T-helper 2 cell (primary cell): ENCODE data around the gene TIMM17B.

Experiments
- DNase-seq, 5 experiments: peaks; one replicate each; pipeline versions ENCODE4 v3.0.0 to v3.0.0-alpha.2; 2012 to 2022

Gene TIMM17B

DNA sequence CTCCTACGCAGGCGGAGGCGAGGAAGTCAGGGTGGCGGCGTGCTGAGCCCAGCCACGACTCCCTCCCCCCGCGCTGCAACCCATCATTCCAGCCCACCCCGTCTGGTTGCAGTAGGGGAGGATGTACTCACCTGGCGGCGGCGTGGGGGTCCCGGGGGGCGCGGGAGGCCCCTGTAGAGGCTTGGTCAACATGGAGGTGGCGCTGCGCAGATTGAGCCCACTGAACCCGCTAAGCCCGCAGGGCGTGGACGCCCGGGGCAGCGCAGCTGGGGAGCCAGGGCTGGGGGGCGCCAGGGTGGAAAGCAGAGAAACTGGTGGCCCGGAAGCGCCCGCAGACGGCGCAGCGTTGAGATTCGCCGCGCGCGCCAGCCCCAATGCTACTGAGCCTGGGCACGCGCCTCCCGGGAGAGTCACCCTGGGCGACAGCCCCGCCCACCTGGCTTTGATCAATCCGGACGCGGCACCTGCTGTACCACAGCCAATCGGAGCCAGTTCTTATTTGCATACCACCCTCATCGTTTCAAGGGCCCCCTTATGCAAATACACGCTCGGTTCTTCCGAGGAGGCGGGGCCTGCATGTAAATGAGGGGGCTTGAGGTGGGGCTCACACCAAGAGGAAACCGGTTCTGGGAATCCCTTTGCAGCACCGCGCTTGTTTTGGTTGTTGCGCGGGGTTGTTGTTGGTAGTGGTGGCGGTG lies 21.2 kb upstream of the TIMM17B start, which contains the start of gene PIM2:
PIM2 (minus strand) TSS at position 382 of the 698 bp plus-strand sequence; CDS start at position 192, 190 bp downstream.
- peak; percentile 71 to 98 (median 88) for DNase-seq

DNA sequence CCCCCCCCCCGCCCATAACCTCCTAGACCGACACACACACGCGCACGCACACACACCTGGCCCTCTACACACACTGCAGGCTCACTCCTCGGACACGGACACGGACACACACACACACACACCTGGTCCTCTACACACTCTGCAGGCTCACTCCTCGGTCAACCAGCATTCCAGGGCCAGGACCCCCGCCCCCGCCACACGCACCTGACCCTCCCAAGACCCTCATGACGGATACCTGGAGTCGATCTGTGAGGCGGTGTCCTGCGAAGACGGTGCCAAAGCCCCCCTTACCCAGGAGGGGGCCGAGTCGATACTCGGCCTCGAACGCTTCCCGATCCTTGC lies 20.7 kb upstream of the TIMM17B start:
- DNase-seq: peak in 1 of 5 experiments; percentile 30

DNA sequence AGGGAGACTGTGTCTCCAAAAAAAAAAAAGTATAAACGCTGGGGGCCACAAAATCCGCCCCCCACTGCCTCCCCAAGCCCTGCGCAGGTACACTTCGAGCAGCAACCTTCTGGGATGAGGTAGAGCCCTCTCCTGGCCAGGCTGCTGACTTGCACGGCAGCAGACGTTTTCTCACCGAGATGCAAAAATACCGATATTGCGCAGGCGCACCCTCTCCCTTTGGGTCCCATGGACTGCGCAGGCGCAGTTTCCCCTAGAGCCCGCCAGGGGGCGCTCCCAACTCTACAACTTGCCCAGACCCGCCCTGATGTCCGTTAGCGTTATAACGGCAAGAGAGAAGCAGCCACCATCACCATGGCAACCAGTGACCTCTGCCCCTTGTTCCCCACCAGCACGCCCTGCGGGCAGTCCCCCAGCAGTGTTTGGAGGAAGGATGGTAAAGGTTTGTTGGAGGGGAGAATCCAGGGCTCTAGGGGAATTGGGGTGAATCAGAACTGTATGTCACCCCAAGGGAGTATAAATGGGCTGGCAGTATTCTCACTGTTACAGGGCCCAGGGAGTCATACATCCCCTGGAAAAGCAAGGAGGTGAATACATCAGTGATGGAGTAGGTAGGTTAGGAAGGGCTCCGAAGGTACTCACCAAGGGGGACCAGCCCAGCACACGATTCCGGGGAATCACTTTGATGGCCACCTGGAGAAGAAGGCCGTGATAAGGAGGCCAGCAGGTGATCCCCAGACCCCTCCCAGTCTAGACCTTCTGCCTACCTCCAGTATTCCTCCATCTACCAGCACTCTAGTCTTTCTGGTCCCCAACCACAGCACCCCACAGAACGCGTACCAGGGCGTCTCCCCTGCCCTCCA lies 19.8 kb upstream of the TIMM17B start:
- DNase-seq: peak; percentile 52 to 91 (median 81)

DNA sequence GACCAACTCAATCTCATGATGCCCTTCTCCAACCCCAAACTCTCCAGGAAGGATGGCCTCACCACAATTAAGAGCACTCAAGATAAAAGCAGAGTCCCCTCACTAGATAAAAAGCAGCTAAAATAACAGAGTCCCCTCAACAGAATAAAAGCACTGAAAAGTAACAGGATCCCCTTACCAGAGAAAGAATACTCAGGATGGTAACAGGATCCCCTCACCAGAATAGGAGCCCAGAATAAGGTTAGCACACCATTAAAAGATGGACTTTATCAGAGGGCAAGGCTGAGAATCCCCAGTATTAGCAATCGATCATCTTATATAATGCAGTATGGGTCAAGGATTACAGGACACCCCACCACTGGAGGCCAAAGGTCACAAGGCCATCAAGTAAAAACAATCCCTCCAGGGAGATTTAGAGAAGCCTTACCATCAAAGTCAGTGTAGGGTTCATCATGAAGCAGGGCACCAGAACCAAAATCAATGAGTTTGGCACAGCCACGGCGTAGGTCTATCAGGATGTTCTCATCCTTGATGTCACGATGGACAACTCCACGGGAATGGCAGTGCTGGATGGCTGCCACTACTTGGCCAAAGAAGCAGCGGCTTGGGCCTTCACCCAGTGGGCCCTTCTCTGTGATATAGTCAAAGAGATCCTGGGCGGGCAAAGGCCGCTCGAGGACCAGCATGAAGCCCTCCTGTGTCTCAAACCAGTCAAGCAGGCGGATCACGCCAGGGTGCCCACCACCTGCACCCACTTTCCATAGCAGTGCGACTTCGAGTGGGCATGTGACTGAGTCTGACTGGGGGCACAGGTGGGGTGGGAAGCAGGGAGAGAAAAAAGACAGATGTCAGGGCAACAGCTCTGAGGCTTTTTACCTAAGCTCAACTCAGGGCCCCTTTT lies 17.3 kb upstream of the TIMM17B start:
- DNase-seq: no peak

DNA sequence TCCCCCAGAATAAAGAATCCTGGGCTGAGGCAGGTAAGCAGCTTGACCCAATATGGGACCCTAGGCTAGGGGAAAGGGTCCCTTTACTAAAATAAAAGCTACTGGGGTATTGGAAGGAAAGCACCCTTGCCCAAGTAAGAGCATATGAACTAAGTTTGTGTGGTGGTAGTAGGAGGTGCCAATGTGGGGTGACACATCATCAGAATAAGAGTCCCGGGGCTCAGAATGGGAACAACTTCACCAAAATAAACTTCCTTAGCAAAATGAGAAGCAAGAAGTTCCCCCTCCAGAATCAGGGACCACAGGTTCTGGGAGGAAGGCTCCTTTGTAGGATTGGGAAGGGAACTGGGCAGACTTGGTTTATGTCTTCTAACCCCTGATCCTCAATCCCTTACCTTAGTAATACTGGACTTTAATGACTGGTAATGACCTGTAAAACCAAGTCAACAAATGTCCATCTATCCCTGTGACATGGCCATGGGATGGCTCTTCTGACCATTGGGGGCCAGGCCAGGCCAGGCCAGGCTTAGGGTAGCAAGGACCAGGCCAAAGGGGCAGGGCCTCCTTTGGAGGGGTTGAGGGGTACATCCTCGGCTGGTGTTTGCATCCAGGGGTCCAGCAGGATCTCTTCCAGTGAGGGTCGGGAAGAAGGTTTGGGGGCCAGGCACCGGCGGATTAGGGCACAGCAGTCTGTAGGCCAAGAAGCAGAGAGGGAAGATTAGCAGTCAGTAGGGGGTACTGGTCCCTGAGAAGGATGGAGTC lies 16.2 kb upstream of the TIMM17B start:
- DNase-seq: no peak

DNA sequence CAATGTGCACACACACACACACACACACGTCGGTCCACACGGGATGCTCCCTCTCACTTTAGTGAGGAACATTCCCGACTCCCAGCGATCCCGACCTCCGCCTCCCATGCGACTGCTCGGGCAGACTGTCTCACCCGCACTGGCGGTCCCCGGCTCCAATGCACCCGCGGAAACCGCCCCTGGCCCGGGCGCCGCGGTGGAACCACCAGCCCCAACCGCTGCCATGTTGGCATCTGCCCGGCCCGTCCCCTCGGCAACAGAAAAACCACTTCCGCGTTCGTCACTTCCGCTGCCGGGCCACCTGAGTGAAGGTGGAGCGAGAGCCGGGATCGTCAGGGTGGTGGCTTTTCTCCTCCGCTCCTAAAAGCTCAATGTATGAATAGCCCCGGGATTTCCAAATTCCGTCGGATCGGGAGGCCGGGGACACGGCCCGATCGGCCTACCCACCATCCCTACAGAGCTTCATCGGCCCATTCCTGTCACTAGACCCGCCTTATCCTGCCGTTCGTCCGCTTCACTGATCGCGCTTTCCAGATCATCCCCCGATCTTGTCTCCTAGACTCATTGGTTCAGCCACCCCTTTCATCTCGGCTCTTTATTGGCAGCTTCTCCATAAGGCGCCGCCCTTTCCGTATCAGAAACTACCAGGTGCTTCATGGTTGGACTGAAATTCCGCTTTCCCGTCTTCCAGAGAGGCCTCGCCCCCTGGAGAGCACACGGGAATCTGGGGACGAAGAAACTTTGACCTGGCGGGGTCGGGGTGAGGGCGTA lies 14.0 kb upstream of the TIMM17B start, which contains the start of gene SLC35A2:
SLC35A2 (minus strand) TSS at position 235 of the 771 bp plus-strand sequence; CDS start at position 225, 10 bp downstream.
- DNase-seq: peak; percentile 59 to 90 (median 83)

DNA sequence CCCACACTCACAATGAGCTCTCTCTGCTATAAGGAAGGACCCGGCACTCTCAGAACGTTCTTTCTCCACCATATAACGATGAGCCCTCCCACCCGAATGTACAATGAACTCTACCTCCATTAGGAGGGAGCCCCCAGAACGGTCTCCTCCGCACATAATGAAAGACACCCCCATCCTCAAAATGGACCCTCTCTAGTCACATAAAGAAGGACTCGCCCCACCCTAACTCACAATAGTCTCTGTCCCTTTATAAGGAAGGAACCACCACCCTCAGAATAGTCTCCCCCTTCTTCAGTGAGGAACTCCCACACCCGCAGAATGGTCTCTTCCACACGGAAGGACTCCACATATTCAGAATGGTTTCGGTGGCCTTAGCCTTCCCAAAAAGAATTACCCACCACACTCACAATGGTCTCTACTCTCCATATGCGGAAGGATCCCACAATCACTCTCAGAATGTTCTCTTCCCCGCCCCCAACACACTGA lies 13.4 kb upstream of the TIMM17B start:
- no peak for DNase-seq

DNA sequence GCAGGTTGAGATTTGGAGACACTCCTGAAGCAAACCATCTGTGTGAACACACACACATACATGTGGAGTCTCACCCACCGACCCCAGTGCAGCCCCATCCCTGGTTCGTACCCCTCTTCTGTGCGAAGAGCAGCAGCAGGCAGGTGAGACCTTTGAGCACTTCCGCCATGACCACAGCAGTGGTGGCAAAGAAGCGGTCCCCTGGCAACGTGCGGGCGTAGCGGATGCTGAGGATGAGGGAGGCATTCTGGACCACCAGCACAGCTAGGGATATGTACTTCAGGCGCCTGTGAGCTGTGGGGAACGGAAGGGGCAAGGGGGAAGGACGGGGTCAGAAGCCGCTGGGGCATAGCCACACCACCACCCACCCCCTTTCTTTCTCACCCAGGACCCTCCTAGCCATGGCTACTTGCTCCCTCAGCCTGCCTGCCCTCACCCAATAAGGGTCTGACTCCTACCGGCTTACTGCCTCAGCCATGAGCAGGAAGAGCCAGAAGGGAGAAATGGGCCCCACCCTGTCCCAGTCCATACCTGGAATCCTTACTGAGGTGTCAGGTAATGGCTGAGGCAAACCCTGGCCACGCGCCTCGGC lies 12.2 kb upstream of the TIMM17B start:
- no peak for DNase-seq

DNA sequence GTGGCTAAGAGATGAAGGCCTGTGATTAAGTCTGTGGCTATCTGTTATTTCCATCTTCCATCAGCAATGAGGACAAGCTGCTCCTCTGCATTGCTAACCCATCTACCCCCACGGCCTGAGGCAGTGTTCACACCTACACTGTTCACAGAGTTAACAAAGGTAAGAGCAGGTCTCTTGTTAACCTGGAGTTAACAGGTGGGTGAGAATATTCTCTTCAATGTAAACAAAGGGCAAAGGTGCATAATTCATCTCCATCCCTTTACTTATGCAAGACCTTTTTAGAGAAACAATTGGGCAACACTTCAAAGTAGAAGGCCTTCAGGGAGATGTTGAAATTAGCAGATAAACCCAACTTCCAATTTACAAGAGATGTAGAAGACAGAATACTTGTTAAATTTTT lies 11.0 kb upstream of the TIMM17B start:
- no peak for DNase-seq

DNA sequence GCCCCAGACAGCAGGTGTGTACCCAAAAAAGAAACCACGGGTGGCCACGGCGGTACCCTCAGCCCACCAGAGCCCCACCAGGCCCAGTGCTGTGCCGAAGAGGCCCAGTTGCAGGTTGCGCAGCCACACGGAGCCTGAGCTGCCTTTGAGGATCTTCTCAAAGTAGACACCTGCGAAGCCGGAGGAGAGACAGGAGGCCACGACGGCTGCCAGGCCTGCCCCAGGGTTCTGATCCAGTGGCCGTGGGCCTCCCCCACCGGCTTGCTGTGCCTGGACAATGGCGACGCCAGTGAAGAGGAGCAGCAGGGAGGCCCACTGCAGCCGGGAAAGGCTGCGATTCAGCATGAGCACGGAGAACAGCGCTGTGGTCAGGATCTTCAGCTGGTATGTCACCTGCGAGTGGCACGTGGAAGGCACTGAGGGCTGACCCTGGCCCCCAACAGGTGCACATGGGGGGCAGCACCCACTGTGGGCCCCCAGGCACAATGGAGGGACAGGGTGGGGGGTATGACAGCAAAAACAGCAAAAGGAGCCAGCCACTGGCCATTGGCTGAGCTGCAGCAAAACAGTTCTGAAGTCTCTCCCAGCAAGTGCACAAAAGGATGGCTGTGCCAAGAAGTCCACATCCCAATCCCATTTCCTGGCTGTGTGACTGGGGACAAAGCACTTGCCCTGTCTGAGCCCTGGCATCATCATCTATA lies 7.7 kb upstream of the TIMM17B start:
- no peak for DNase-seq

DNA sequence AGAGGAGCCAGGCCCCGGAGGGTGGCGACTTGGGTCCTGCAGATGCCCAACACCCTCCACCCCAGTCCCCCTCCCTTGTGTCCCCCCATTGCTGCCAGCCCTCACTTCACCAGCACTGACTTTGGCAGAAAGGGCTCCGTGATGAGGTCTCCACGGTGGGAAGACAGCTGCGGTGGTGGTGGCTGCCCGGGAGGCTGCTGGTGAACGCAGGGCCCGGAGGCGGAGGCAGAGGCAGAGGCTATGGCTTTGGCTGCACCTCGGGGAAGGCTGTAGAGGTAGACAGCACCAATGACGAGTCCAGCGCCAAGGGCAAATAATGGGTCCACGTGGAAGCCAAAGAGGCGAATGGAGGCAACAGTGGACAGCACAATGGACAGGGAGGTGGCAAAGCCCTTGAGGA lies 7.1 kb upstream of the TIMM17B start:
- DNase-seq: no peak

DNA sequence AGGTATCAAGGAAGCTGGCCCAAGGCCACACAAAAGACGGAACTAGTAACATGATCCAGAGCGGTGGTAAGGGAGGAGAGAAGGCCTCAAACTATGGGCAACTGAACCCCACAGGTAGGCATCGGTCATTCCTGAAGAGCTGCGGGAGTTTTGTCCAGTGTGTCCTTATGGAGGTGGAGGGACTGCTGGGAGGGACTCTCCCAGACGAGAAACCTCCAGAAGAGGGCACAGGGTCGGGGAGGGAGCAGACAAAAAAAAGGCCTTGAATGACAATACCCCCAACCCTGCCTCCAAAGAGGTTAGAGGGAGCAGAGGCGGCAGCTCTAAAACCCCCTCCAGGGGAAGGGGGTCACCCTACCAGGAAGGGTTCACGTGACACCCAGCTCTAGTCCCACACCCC lies 6.6 kb upstream of the TIMM17B start:
- DNase-seq: no peak

DNA sequence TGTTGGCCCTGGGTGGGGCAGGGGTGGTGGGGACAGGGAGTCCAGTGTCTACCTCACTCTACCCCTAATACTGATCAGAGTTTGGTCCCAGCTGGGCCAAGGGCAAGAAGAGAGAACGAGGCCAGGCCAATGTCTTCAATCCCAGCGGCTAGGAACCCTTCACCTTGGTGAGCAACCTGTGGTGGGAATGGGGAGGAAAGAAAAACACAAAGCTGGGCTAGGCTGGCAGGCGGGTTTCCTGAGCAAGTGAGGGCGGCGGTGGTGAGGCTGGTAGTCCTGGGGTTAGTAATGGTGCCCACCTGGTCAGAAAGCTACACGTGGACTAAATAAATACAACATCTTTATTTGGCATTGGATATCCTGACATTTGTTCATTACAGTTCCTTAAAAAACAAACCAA lies 5.7 kb upstream of the TIMM17B start:
- DNase-seq: no peak

DNA sequence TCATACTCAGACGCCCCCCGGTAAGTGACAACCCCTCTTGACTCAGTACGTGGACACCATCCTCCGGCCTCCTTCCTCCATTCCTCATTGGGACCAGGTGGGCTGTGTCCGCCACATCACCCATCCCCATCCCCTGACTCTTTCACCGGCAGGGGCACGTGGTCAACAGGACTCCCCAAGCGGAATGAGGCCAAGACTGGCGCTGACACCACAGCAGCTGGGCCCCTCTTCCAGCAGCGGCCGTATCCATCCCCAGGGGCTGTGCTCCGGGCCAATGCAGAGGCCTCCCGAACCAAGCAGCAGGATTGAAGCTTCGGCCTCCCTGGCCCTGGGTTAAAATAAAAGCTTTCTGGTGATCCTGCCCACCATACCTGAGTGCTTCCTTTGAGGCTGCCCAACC lies 5.2 kb upstream of the TIMM17B start:
- no peak for DNase-seq

DNA sequence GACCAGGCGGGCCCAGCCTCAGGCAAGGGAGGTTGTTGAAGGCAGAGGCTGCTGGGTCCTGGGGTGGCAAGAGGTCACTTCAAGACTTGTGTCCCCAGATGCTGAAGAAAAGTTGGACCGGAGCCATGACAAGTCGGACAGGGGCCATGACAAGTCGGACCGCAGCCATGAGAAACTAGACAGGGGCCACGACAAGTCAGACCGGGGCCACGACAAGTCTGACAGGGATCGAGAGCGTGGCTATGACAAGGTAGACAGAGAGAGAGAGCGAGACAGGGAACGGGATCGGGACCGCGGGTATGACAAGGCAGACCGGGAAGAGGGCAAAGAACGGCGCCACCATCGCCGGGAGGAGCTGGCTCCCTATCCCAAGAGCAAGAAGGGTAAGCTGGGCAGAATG lies 4.6 kb upstream of the TIMM17B start:
- DNase-seq: no peak

DNA sequence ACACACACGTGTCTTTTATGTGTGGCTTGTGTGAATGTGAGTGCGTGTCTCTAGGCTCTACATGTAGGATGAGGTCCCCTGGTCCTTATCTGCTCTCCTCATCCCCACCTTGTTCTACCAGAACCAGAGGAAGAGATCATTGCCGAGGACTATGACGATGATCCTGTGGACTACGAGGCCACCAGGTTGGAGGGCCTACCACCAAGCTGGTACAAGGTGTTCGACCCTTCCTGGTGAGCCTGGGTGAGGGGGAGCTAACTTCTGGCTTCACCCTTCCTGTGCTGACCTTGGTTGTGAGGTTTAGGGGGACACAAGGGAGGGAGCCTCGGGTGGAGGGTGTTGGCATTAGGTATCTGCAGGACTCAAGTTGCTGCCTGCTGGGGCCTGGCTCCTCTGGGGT lies 3.5 kb upstream of the TIMM17B start:
- no peak for DNase-seq

DNA sequence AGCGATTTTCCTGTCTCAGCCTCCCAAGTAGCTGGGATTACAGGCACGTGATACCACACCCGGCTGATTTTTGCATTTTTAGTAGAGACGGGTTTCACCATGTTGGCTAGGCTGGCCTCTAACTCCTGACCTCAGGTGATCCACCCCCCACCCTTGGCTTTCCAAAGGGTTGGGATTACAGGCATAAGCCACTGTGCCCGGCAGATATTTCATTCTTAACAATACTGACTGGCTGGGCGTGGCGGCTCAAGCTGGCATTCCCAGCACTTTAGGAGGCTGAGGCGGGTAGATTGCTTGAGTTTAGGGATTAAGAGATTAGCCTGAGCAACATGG lies 1.5 kb upstream of the TIMM17B start:
- DNase-seq: no peak

DNA sequence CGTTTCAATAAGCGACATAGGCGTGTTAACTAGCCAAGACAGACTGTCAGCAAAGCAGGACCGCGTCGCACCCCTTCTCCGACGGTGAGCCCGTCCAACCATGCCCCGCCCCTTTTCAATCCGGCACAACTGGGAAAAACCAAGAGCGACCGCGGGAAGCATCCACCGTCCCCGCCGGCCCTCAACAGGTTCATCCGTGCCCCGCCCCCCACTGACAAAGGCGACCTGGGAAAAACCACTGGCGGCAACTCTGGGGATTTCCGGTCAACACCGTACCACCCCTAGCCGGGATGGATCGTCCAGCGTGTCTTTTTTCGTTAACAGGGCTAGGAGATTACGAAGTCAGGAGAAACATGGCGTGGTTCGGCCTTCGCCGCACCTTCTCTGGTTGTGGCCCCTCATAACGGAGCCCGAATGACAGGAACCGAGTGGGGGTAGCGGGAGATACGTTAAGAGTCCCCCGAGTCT lies 377 bp downstream of the TIMM17B start:
- peak; percentile 30 to 78 (median 49) for DNase-seq

DNA sequence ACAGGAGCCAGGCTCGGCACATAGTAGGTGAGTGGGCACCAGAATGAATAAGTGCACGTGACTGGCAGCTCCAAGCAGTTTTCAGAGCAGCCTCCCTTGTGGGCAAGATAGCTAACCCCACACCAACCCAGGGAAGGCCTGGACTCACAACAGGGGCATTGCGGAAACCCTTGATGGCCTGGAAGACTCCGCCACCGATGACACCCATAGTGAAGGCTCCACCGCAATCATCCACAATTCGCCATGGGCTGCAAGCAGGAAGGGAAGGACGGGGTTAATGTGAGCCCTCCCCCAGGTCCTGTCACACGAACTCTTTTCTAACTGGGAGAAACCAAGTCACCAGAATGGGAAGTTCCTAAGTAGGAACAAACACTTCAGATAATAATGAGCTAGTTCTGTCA lies 957 bp downstream of the TIMM17B start:
- DNase-seq: no peak

DNA sequence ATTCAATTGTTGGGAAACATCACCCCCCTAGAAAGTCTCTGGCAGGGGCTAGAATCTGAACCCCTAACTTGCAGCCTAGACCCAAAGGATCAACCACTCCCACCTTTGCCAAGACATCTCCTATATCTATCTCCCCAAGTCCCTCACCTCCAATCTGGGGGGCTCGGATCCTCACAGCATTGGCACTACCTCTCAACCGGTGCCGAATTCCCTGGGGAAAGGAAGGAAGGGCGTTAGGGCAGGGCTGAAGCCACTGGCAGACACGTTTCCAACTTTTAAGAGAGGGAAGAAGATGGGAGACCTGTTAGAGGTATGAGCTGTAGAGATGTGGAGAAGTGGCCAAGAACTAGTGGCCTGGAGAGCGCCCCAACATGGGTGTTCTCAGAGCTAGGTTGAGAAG lies 2.7 kb downstream of the TIMM17B start:
- no peak for DNase-seq
